Transverse colon (tissue), 4 donors: Measurements from ENCODE around the gene C11orf54. TPM values are rescaled to one million over a fixed set of nuclear protein-coding genes. Genes with fewer than 3 reads are reported as not detected.

Source experiments
- DNase-seq: peaks from one replicate; pipeline ENCODE4 v3.0.0-alpha.2; 2019
- H3K27ac ChIP-seq, 4 donors: fragments of 200-600 bp; sonication (generic); 2 replicates each; pipeline ENCODE4 v1.5.1; 2016 to 2018; ENCODE audit warnings: inconsistent platforms in 4 of 4
- H3K27me3 ChIP-seq: fragments of 200-600 bp; sonication (generic); 2 replicates; pipeline ENCODE4 v1.5.1; 2017; ENCODE audit warnings: inconsistent platforms
- H3K36me3 ChIP-seq, 4 donors: fragments of 200-600 bp; sonication (generic); 2 replicates each; pipeline ENCODE4 v1.5.1; 2017 to 2019; ENCODE audit warnings: inconsistent platforms in 4 of 4
- H3K4me1 ChIP-seq, 4 donors: fragments of 200-600 bp; sonication (generic); 2 replicates each; pipeline ENCODE4 v1.5.1; 2017 to 2020; ENCODE audit warnings: inconsistent platforms in 4 of 4
- H3K4me3 ChIP-seq, 4 donors: fragments of 200-600 bp; sonication (generic); 1 replicate in 1 of 4; 2 replicates in 3 of 4; pipeline versions ENCODE4 v1.5.1 to v1.6.1; 2017 to 2019; ENCODE audit warnings: inconsistent platforms in 4 of 4
- H3K9me3 ChIP-seq, 2 donors: fragments of 200-600 bp; sonication (generic); 2 replicates each; pipeline ENCODE4 v1.5.1; 2017 to 2019; ENCODE audit warnings: inconsistent platforms in 2 of 2
- CTCF ChIP-seq, 5 experiments: fragments of 200-600 bp in 3 of 5; fragments of 450-650 bp in 2 of 5; sonication (generic) in 3 of 5; IDR thresholded peaks; 1 replicate in 2 of 5; 2 replicates in 3 of 5; pipeline ENCODE4 v1.5.1; 2016 to 2017; ENCODE audit warnings: antibody characterized with exemption in 5 of 5, inconsistent platforms in 3 of 5, mild to moderate bottlenecking in 2 of 5, moderate library complexity in 1 of 5
- EP300 ChIP-seq: sonication (generic); formaldehyde crosslinking; IDR thresholded peaks from one replicate; pipeline ENCODE4 v1.6.1; 2017; ENCODE audit warnings: antibody characterized with exemption, low read depth
- POLR2A ChIP-seq: fragments of 450-650 bp; IDR thresholded peaks from one replicate; pipeline ENCODE4 v1.6.1; 2016; ENCODE audit warnings: antibody characterized with exemption, mild to moderate bottlenecking, moderate library complexity
- POLR2AphosphoS5 ChIP-seq, 3 donors: sonication (generic); formaldehyde crosslinking; IDR thresholded peaks; one replicate each; pipeline ENCODE4 v1.6.1; 2016; ENCODE audit warnings: antibody characterized with exemption in 3 of 3
- WGBS, 2 donors: methylation state at CpG; one replicate each; pipeline ENCODE4 v1.1.5; 2018; ENCODE audit warnings: low coverage in 1 of 2; 5-methylcytosine and 5-hydroxymethylcytosine counted together
- in situ Hi-C, 4 donors: fragments of 200-750 bp; cut with MboI; loops; one replicate each; pipeline versions ENCODE4 v1.15.0 to v1.15.1; 2017; ENCODE audit warnings: low sequenced_read_pairs in 3 of 4, low pct_ligation_motif_present in 1 of 4, low pct_unique_long_range_greater_than_20kb in 1 of 4
- intact Hi-C: fragments of 100-400 bp; cut with DNase I; formaldehyde crosslinking; loops from one replicate; pipeline ENCODE4 v1.15.1; 2023; ENCODE audit warnings: low total_unique reads
- total RNA-seq, 4 donors: library from RNA; depleted of rRNA; stranded (reverse); fragments of >200 nt; gene quantifications; one replicate each; pipeline ENCODE4 v1.1.0, GENCODE V29; 2016

C11orf54 gene
- total RNA-seq, 4 donors from 2014 or later: 33.3 to 160 (median 105) TPM

- Histone ChIP-seq H3K4me1 (peaks cover 0 to 13% (median 7%) of the 10 kb centered on the region in 4 donors), H3K36me3 (peaks cover 0 to 26% (median 13%) of the 10 kb centered on the region in 4 donors), H3K27me3 (no peaks in the 10 kb centered on the region), H3K4me3 (no peak overlapping the region), H3K27ac (no peak overlapping the region), H3K9me3 (no peaks in the 10 kb centered on the region)
- intact Hi-C loops: no loop called here
- no peak for DNase-seq
- TF ChIP-seq EP300 (no peak), POLR2A (no peak), POLR2AphosphoS5 (IDR thresholded peaks at IDR 0.05) (no peak), CTCF (IDR thresholded peaks at IDR 0.05) (no peak)
- in situ Hi-C loops: no loop called here
- 70 to 82% methylated on average over 1 of the region's 1 CpG for WGBS, 2 donors
Measured at GRCh38 chr11:93751001-93751400, 9.5 kb downstream of the C11orf54 start.

GRCh38 chr11:93753241-93753640 is 11.8 kb downstream of the C11orf54 start:
- 95 to 98% methylated on average over 2 of the region's 2 CpGs for WGBS, 2 donors
- no peaks in the 10 kb centered on the region for H3K27me3 ChIP-seq
- H3K36me3 ChIP-seq: peaks cover 0 to 46% (median 21%) of the 10 kb centered on the region in 4 donors
- no peaks in the 10 kb centered on the region for H3K9me3 ChIP-seq
- H3K4me1 ChIP-seq: no peaks in the 10 kb centered on the region
- in situ Hi-C loops: no loop called here
- H3K27ac ChIP-seq: no peak overlapping the region
- TF ChIP-seq POLR2AphosphoS5 (IDR thresholded peaks at IDR 0.05): no peak
- TF ChIP-seq CTCF (IDR thresholded peaks at IDR 0.05): no peak
- no peak for TF ChIP-seq EP300
- no peak overlapping the region for H3K4me3 ChIP-seq
- no peak for DNase-seq
- intact Hi-C loops: no loop called here

- Histone ChIP-seq H3K27ac (no peak overlapping the region), H3K4me3 (no peak overlapping the region), H3K36me3 (peaks cover 0 to 70% (median 34%) of the 10 kb centered on the region in 4 donors), H3K27me3 (no peaks in the 10 kb centered on the region), H3K9me3 (no peaks in the 10 kb centered on the region), H3K4me1 (no peaks in the 10 kb centered on the region)
- in situ Hi-C loops: no loop called here
- DNase-seq: no peak
- intact Hi-C loops: no loop called here
- WGBS, 2 donors: 71 to 78% methylated on average over 3 of the region's 3 CpGs
- TF ChIP-seq EP300 (no peak), CTCF (IDR thresholded peaks at IDR 0.05) (no peak), POLR2A (no peak), POLR2AphosphoS5 (IDR thresholded peaks at IDR 0.05) (no peak)
Measured at GRCh38 chr11:93756748-93757147, 15.3 kb downstream of the C11orf54 start.

- Histone ChIP-seq H3K36me3 (peaks cover 0 to 75% (median 37%) of the 10 kb centered on the region in 4 donors), H3K9me3 (no peaks in the 10 kb centered on the region), H3K27ac (no peak overlapping the region), H3K4me1 (no peaks in the 10 kb centered on the region), H3K27me3 (no peaks in the 10 kb centered on the region), H3K4me3 (no peak overlapping the region)
- intact Hi-C loops (no loop called here), in situ Hi-C loops (no loop called here)
- WGBS, 2 donors: 83% methylated on average over 3 of the region's 3 CpGs
- DNase-seq: no peak
- no peak for TF ChIP-seq EP300
- no peak for TF ChIP-seq CTCF (IDR thresholded peaks at IDR 0.05)
- TF ChIP-seq POLR2AphosphoS5 (IDR thresholded peaks at IDR 0.05): no peak
- TF ChIP-seq POLR2A: no peak
Measured at GRCh38 chr11:93757301-93757700, 15.8 kb downstream of the C11orf54 start.
